ENCODE data around the gene CBX4. TPM values are rescaled to one million over a fixed set of nuclear protein-coding genes. Genes with fewer than 3 reads are reported as not detected.

The CBX4 gene
- total RNA-seq, 1 donor from 2014 or later, result 39.6 TPM

DNA sequence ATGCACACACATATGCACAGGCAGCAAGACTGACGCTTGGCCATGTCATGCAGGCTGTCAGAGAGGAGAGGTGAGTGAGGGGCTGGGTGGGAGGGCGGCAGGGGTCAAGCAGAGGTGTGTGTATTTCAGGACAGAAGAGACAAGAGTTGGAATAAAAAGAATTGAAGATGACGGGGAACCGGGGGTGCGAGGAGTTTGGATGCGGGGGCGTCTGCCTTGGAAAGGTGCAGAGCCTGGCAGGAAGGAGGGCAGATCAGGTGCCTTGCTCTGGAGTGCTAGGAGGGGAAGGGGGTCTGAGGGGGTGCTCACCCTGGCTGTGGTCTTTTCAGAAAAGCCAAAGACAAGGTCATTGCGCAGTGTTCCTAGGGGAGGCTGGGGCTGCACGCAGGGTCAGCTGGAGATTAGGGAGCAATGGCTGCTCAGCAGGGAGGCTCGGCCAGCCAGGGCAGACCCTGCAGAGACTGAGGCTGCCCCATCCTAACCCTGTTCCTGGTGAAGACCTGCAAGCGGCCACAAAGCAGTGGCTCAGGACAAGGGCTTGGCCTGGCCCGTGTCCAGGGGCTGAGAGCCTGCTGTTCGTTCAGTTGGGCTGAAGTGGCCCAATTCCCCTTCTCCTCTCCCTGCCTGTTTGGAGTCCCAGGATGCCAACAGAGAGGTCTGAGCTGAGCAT, 23.7 kb upstream of the CBX4 start:
- TF ChIP-seq, protein P1, sequence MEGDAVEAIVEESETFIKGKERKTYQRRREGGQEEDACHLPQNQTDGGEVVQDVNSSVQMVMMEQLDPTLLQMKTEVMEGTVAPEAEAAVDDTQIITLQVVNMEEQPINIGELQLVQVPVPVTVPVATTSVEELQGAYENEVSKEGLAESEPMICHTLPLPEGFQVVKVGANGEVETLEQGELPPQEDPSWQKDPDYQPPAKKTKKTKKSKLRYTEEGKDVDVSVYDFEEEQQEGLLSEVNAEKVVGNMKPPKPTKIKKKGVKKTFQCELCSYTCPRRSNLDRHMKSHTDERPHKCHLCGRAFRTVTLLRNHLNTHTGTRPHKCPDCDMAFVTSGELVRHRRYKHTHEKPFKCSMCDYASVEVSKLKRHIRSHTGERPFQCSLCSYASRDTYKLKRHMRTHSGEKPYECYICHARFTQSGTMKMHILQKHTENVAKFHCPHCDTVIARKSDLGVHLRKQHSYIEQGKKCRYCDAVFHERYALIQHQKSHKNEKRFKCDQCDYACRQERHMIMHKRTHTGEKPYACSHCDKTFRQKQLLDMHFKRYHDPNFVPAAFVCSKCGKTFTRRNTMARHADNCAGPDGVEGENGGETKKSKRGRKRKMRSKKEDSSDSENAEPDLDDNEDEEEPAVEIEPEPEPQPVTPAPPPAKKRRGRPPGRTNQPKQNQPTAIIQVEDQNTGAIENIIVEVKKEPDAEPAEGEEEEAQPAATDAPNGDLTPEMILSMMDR (conservative IDR thresholded peaks at IDR 0.05), result no peak
- no peak overlapping the region for H3K27ac Mint-ChIP-seq
- H3K4me3 Mint-ChIP-seq, result no peak overlapping the region
- H3K36me3 Mint-ChIP-seq, result no peaks in the 10 kb centered on the region
- H3K9me3 Mint-ChIP-seq, result no peaks in the 10 kb centered on the region
- peaks cover 7% of the 10 kb centered on the region for H3K27me3 Mint-ChIP-seq
- H3K4me1 Mint-ChIP-seq (ENCODE audit: unreplicated experiment), result peaks cover 21% of the 10 kb centered on the region
- no peak for DNase-seq (ENCODE audit: extremely low spot score, unreplicated experiment)

DNA sequence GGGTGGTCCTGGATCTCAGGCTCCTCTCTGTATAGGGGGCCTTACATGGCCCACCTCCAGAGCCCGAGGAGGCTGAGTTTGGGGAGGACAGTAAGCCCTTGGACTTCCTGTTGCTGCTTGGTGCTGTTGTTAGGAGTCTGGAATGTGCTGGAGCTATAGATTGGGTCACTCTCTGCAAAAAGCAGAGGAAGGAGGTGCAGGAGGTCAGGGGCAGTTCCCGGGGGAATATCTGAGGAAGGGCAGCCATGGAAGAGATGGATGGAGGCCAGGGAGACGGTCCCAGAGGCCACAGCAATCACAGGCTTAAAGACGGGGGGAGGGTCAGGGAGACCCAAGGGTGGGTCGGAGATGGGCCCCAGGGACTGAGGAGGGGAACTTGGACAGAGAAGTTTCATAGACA, 23.0 kb upstream of the CBX4 start:
- Mint-ChIP-seq H3K9me3 (no peaks in the 10 kb centered on the region), H3K27ac (peak overlapping the region; percentile 46), H3K4me1 (ENCODE audit: unreplicated experiment) (peaks cover 21% of the 10 kb centered on the region), H3K27me3 (peaks cover 7% of the 10 kb centered on the region), H3K36me3 (no peaks in the 10 kb centered on the region), H3K4me3 (no peak overlapping the region)
- TF ChIP-seq, protein P1 (conservative IDR thresholded peaks at IDR 0.05), result no peak
- no peak for DNase-seq (ENCODE audit: extremely low spot score, unreplicated experiment)

DNA sequence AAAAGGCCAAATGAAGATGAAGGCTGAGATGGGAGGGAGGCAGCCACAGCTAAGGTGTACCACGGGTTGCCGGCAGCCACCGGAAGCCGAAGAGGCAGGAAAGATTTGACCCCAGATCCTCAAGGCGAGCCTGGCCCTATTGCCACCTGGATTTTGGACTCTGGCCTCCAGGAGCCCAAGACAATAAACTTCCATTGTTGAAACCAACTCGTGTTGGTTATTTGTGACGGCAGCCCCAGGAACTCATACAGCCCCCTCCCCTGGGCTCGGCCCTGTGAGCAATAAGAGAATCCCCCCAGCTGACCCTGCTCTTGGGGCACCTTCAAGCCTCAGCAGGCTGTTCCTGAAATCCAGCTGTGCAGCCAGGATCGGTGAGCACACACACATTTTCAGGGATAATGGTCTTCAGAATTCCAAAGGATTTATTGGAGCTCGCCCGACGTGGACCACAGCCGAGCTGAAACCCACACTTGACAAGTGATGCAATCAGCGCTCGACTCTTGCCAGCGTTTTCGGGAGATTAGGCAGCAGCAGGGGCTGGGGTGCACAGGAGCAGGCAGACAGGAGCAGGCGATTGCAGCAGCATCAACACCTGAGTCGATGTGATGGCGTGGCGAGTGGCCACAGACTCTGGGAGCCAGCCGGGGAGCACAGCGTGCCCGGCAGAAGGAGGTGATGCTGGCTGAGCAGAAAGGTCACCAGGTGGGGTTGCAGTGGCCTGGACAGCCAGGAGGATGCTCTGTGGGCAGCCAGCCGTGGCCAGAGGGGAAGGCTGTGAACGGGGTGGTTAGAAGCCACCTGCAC, 22.4 kb upstream of the CBX4 start:
- H3K36me3 Mint-ChIP-seq, result no peaks in the 10 kb centered on the region
- no peak overlapping the region for H3K27ac Mint-ChIP-seq
- H3K4me3 Mint-ChIP-seq, result no peak overlapping the region
- no peaks in the 10 kb centered on the region for H3K9me3 Mint-ChIP-seq
- H3K27me3 Mint-ChIP-seq, result peaks cover 7% of the 10 kb centered on the region
- no peak for DNase-seq (ENCODE audit: extremely low spot score, unreplicated experiment)
- TF ChIP-seq, protein P1 (conservative IDR thresholded peaks at IDR 0.05), result no peak
- H3K4me1 Mint-ChIP-seq (ENCODE audit: unreplicated experiment), result peaks cover 21% of the 10 kb centered on the region

DNA sequence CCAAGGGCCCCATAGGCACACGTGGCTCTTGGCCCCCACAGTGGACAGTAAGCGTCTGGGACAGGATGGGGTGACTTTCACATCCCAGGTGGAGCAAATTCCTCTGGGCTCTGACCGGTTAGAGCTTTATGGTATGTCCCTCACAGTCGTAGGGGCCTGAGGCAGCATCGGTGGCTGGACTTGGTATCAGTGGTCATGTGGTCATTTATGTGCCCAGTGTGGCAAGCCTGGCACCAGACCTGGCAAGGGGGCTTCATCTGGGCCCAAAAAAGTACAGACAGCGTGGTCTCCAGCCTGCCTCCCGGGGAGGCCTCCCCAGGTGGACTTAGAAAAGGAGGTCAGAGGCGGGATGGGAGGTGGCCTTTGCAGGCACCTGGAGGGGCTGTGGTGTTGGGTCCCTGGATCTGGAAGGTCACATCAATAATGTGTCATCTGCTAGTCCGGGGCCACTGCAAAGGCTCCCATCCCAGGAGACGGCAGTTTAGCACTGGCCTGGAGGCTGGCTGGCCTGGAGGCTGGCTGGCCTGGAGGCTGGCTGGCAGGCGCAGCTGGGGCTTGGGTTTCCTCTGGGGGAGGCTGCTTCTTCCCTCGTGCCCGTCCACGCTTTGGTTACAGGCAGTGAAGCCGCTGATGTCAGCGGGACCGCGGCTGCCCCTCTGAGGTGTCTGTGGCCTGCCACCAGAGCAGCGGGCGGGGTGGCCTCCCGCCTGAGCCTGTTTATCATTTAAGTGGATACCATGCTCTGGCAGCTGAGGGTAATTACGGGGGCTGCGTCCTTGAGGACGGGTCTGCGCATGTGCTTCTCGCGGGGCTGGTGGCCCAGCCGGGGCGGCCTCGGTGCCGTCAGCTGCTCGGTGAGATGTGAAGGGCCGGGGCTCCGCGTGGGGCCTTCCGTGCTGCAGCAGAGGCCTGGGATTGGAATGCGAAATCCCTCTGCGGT, 20.7 kb upstream of the CBX4 start:
- H3K4me3 Mint-ChIP-seq, result no peak overlapping the region
- H3K27me3 Mint-ChIP-seq, result peaks cover 2% of the 10 kb centered on the region
- DNase-seq (ENCODE audit: extremely low spot score, unreplicated experiment), result no peak
- peaks cover 21% of the 10 kb centered on the region for H3K4me1 Mint-ChIP-seq (ENCODE audit: unreplicated experiment)
- H3K36me3 Mint-ChIP-seq, result no peaks in the 10 kb centered on the region
- H3K27ac Mint-ChIP-seq, result no peak overlapping the region
- H3K9me3 Mint-ChIP-seq, result no peaks in the 10 kb centered on the region
- TF ChIP-seq, protein P1 (conservative IDR thresholded peaks at IDR 0.05), result no peak

DNA sequence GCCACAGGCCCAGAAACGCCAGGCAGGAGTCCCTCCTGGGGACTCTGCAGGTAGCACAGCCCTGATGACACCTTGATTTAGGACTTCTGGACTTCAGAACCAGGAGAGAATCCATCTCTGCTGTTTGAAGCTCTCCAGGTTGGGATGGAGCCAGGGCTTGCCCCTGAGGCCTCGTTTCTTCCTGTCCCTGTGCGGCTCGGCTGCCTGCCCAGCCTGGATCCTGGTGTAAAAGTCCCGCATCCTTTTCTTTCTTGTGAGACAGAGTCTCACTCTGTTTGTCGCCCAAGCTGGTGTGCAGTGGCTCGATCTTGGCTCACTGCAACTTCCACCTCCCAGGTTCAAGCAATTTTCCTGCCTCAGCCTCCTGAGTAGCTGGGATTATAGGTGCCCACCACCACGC, 17.9 kb upstream of the CBX4 start:
- Mint-ChIP-seq H3K36me3 (no peaks in the 10 kb centered on the region), H3K27me3 (no peaks in the 10 kb centered on the region), H3K27ac (no peak overlapping the region), H3K4me3 (no peak overlapping the region), H3K9me3 (no peaks in the 10 kb centered on the region), H3K4me1 (ENCODE audit: unreplicated experiment) (peaks cover 13% of the 10 kb centered on the region)
- TF ChIP-seq, protein P1 (conservative IDR thresholded peaks at IDR 0.05), result no peak
- no peak for DNase-seq (ENCODE audit: extremely low spot score, unreplicated experiment)

Data from type B pancreatic cell (in vitro differentiated cells).